ENCODE data around the gene TSPAN1. TPM values are rescaled to one million over a fixed set of nuclear protein-coding genes. Genes with fewer than 3 reads are reported as not detected.

TSPAN1 gene
- 10 to 100 TPM in 3 of 4 donors, 1 to 10 TPM in 1; 4.1 to 62.8 (median 29.1) TPM for total RNA-seq

- intact Hi-C loops (cut with DNase I; ENCODE audit: low total_unique reads), result loop anchor here (10.0 kb wide), 1 partner anchor 620 kb away; the partner anchor contains the start of gene AKR1A1
- peak in 1 of 2 donors; percentile 30 for DNase-seq
- Histone ChIP-seq H3K27me3 (no peaks in the 10 kb centered on the region), H3K9me3 (no peaks in the 10 kb centered on the region), H3K4me1 (no peaks in the 10 kb centered on the region), H3K4me3 (no peak within 1 kb of the TSS), H3K27ac (peak within 1 kb of the TSS; percentile 50 to 65), H3K36me3 (no peaks in the 10 kb centered on the region)
- no peak for TF ChIP-seq POLR2A (IDR thresholded peaks at IDR 0.05)
- no peak for TF ChIP-seq CTCF (IDR thresholded peaks at IDR 0.05)
Observed at GRCh38 chr1:46174448-46175231, at the start of gene TSPAN1. Gene TSPAN1, plus strand, starts transcription at chr1:46175087. Its CDS starts 6,021 bp downstream, at chr1:46181108.

GRCh38 chr1:46128344-46128743 lies 46.5 kb upstream of the TSPAN1 start:
- no peaks in the 10 kb centered on the region for H3K9me3 ChIP-seq
- intact Hi-C loops (cut with DNase I; ENCODE audit: low total_unique reads), result no loop called here
- H3K27me3 ChIP-seq, result no peaks in the 10 kb centered on the region
- no peak overlapping the region for H3K4me3 ChIP-seq
- no peaks in the 10 kb centered on the region for H3K36me3 ChIP-seq
- no peaks in the 10 kb centered on the region for H3K4me1 ChIP-seq
- H3K27ac ChIP-seq, result no peak overlapping the region
- TF ChIP-seq POLR2A (IDR thresholded peaks at IDR 0.05), result no peak
- TF ChIP-seq CTCF (IDR thresholded peaks at IDR 0.05), result no peak
- DNase-seq, result no peak

- Histone ChIP-seq H3K9me3 (no peaks in the 10 kb centered on the region), H3K27ac (peak overlapping the region in 1 of 2 donors; percentile 96), H3K36me3 (no peaks in the 10 kb centered on the region), H3K4me3 (peak overlapping the region; percentile 69 to 70), H3K27me3 (no peaks in the 10 kb centered on the region), H3K4me1 (no peaks in the 10 kb centered on the region)
- intact Hi-C loops (cut with DNase I; ENCODE audit: low total_unique reads), result no loop called here
- TF ChIP-seq POLR2A (IDR thresholded peaks at IDR 0.05) (no peak), CTCF (IDR thresholded peaks at IDR 0.05) (no peak)
- DNase-seq, result no peak
Observed at GRCh38 chr1:46130121-46130520, 44.8 kb upstream of the TSPAN1 start.

GRCh38 chr1:46130606-46131005 lies 44.3 kb upstream of the TSPAN1 start:
- Histone ChIP-seq H3K4me1 (no peaks in the 10 kb centered on the region), H3K36me3 (no peaks in the 10 kb centered on the region), H3K4me3 (peak overlapping the region; percentile 69 to 70), H3K9me3 (no peaks in the 10 kb centered on the region), H3K27me3 (no peaks in the 10 kb centered on the region), H3K27ac (peak overlapping the region in 1 of 2 donors; percentile 96)
- DNase-seq, result no peak
- no peak for TF ChIP-seq CTCF (IDR thresholded peaks at IDR 0.05)
- TF ChIP-seq POLR2A (IDR thresholded peaks at IDR 0.05), result no peak
- intact Hi-C loops (cut with DNase I; ENCODE audit: low total_unique reads), result no loop called here

- Histone ChIP-seq H3K4me1 (no peaks in the 10 kb centered on the region), H3K9me3 (no peaks in the 10 kb centered on the region), H3K36me3 (no peaks in the 10 kb centered on the region), H3K27ac (peak overlapping the region in 1 of 2 donors; percentile 96), H3K4me3 (peak overlapping the region; percentile 69 to 70), H3K27me3 (no peaks in the 10 kb centered on the region)
- DNase-seq, result no peak
- TF ChIP-seq CTCF (IDR thresholded peaks at IDR 0.05), result no peak
- no peak for TF ChIP-seq POLR2A (IDR thresholded peaks at IDR 0.05)
- intact Hi-C loops (cut with DNase I; ENCODE audit: low total_unique reads), result no loop called here
Observed at GRCh38 chr1:46131093-46131492, 43.8 kb upstream of the TSPAN1 start.

Measured in uterus (tissue), 4 donors.